SK-N-SH treated with all-trans-retinoic acid at 6 μM for 48 hours (cell line): ENCODE measurements around the gene NBPF1.
A peak's percentile ranks its signal among the peaks of the same experiment; 100 is the strongest.

Experiments
- ARNTL ChIP-seq: fragments of 450-650 bp; formaldehyde crosslinking; IDR thresholded peaks from 2 replicates; pipeline ENCODE4 v1.5.0; 2020; ENCODE audit warnings: low read depth, mild to moderate bottlenecking, moderate library complexity, borderline replicate concordance
- PATZ1 ChIP-seq: fragments of 250-450 bp; sonication (Bioruptor Pico); IDR thresholded peaks from 2 replicates; pipeline ENCODE4 v1.8.0; 2020; ENCODE audit warnings: mild to moderate bottlenecking, moderate library complexity, borderline replicate concordance
- ZNF565 ChIP-seq: fragments of 450-650 bp; formaldehyde crosslinking; conservative IDR thresholded peaks from 2 replicates; pipeline ENCODE4 v1.5.0; 2020; ENCODE audit warnings: low read depth, mild to moderate bottlenecking, moderate library complexity
- ZNF8 ChIP-seq: fragments of 450-650 bp; formaldehyde crosslinking; IDR thresholded peaks from 2 replicates; pipeline ENCODE4 v1.5.0; 2020; ENCODE audit warnings: mild to moderate bottlenecking, moderate library complexity
- TF ChIP-seq, protein P1 (sequence below): fragments of 250-450 bp; sonication (Bioruptor Pico); IDR thresholded peaks from 2 replicates; pipeline ENCODE4 v1.8.0; 2021; ENCODE audit warnings: low read depth, mild to moderate bottlenecking, moderate library complexity, borderline replicate concordance
- TF ChIP-seq, protein P2 (sequence below): fragments of 250-450 bp; sonication (Bioruptor Pico); IDR thresholded peaks from 2 replicates; pipeline ENCODE4 v1.5.1; 2020; ENCODE audit warnings: low read depth, mild to moderate bottlenecking, moderate library complexity

DNA sequence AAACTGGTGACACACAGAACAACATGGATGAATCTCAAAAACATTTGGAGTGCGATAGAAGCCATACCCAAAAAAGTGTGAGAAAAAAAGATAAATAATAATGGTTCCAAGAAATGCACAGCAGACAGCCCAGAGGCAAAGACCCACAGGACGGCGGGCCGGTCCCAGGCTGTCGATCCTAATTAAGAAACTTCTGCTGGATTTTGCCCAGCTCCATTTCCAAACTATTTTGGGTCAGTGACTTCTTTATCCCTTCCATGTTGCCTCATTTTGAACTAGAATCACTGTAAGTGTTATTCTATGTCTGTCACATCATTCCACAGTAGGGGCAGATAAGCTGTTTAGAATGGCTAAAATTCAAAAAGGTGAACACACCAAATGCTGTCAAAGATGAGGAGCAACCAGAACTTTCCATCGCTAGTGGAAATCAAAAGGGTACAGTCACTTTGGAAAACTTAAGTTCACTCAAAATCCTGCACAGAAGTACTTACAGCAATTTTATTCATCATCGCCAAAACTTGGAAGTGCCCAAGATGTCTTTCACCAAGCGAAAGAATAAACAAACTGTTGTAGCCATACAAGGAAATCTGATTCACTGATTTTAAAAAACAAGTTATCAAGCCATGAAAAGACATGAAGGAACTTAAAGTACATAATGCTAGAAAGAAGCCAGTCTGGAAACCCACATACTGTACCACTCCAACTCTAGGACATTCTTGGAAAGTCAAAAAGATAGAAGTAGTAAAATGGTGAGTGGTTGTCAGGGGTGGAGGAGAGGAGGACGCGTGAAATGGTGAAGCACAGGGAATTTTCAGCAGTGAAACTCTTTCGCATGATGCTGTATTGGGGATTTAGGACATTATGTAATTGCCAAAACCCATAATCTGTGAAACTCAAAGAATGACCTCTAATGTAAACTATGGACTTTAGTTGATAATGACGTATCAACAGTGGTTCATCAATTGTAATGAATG lies 7.5 kb downstream of the NBPF1 start:
- TF ChIP-seq ZNF565 (no peak), ARNTL (CRISPR knock-in tag) (no peak), ZNF8 (no peak), PATZ1 (0 out of 2 replicates have a peak, but pooled peaks have one; percentile 23)
- TF ChIP-seq, protein P1, sequence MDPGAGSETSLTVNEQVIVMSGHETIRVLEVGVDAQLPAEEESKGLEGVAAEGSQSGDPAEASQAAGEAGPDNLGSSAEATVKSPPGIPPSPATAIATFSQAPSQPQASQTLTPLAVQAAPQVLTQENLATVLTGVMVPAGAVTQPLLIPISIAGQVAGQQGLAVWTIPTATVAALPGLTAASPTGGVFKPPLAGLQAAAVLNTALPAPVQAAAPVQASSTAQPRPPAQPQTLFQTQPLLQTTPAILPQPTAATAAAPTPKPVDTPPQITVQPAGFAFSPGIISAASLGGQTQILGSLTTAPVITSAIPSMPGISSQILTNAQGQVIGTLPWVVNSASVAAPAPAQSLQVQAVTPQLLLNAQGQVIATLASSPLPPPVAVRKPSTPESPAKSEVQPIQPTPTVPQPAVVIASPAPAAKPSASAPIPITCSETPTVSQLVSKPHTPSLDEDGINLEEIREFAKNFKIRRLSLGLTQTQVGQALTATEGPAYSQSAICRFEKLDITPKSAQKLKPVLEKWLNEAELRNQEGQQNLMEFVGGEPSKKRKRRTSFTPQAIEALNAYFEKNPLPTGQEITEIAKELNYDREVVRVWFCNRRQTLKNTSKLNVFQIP (CRISPR knock-in tag): no peak
- TF ChIP-seq, protein P2, sequence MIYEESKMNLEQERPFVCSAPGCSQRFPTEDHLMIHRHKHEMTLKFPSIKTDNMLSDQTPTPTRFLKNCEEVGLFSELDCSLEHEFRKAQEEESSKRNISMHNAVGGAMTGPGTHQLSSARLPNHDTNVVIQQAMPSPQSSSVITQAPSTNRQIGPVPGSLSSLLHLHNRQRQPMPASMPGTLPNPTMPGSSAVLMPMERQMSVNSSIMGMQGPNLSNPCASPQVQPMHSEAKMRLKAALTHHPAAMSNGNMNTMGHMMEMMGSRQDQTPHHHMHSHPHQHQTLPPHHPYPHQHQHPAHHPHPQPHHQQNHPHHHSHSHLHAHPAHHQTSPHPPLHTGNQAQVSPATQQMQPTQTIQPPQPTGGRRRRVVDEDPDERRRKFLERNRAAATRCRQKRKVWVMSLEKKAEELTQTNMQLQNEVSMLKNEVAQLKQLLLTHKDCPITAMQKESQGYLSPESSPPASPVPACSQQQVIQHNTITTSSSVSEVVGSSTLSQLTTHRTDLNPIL (CRISPR knock-in tag): no peak
